ENCODE measurements around the gene DNAJB14. TPM values are rescaled to one million over a fixed set of nuclear protein-coding genes. Genes with fewer than 3 reads are reported as not detected.

Gene DNAJB14
- polyA plus RNA-seq, 1 donor = 30.8 TPM

DNA sequence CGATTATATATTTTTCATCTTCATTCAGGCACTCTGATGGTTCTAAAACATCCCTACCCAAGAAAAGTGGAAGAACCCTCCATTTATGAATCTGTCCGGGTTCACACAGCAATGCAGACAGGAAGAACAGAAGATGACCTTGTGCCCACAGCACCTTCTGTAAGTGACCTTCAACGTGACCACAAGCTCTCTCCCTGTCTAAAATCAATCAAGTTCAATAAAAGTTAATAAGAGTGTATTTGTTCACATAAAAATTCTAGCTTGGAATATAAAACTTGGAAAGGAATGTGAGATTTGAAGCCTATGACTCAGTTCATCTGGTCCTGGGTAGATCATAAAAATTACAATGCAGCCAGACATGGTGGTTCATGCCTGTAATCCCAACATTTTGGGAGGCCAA is 93.2 kb downstream of the DNAJB14 start:
- H3K4me3 ChIP-seq (ENCODE audit: low read length) = no peak overlapping the region
- 100% methylated on average over 1 of the region's 3 CpGs for WGBS (ENCODE audit: insufficient coverage, low lambda C conversion rate)
- no peak overlapping the region for H3K27ac ChIP-seq (ENCODE audit: low read length)
- no peaks in the 10 kb centered on the region for H3K9me3 ChIP-seq (ENCODE audit: control insufficient read depth, low read depth, low read length)
- no peaks in the 10 kb centered on the region for H3K36me3 ChIP-seq (ENCODE audit: control insufficient read depth, insufficient read depth, low read length)
- H3K27me3 ChIP-seq (ENCODE audit: control insufficient read depth, insufficient read depth, low read length) = no peaks in the 10 kb centered on the region
- no peaks in the 10 kb centered on the region for H3K4me1 ChIP-seq (ENCODE audit: control insufficient read depth, insufficient read depth, low read length)
- no peak for DNase-seq

DNA sequence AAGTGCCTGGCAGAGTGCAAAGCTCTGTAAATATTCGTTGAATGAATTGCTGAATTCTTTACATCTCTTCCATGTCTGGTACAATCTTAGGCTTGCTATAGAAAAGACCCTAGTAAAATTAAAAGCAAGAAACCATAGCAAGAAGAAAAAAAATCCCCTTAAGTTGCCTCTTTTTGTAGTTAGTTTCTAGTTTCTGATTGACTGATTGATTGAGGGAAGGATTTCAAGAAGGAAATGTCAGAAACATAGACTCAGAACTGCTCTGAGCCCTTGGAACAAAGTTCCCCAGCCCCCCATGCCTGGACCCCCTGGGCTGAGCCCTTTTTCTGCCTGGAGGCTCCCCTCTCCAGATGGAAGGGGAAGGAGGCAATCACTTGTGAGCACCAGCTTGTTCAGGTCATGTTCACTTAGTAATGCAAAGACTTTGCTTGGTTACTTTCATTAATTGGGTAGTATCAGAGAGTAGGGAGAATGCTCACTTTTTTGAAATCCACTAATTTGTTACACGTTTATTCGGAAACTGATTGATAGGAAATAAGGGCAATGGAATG is 94.1 kb downstream of the DNAJB14 start:
- WGBS (ENCODE audit: insufficient coverage, low lambda C conversion rate) = 100% methylated on average over 2 of the region's 3 CpGs
- H3K4me3 ChIP-seq (ENCODE audit: low read length) = no peak overlapping the region
- H3K36me3 ChIP-seq (ENCODE audit: control insufficient read depth, insufficient read depth, low read length) = no peaks in the 10 kb centered on the region
- no peaks in the 10 kb centered on the region for H3K9me3 ChIP-seq (ENCODE audit: control insufficient read depth, low read depth, low read length)
- H3K27ac ChIP-seq (ENCODE audit: low read length) = no peak overlapping the region
- no peaks in the 10 kb centered on the region for H3K27me3 ChIP-seq (ENCODE audit: control insufficient read depth, insufficient read depth, low read length)
- DNase-seq = no peak
- no peaks in the 10 kb centered on the region for H3K4me1 ChIP-seq (ENCODE audit: control insufficient read depth, insufficient read depth, low read length)

DNA sequence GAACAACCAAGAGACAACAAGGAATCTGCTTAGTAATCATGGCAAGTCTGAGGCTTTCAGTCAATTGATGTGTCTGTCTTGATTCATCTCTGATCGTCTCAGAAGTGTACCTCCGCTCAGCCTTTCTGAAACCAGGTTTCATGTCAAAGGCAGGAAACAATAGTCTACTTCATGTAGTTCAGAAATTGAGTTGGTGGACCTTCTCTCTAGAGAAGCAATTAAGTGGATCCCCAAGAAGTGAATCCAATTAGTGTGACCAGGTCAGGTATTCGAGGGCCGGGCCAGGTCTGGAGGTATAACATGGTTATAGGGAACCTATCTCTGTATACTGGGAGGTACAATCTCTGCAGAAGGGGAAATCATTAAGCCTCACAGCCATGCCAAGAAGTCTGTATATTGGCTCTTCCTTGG is 97.8 kb downstream of the DNAJB14 start:
- peaks cover 4% of the 10 kb centered on the region for H3K4me1 ChIP-seq (ENCODE audit: control insufficient read depth, insufficient read depth, low read length)
- H3K9me3 ChIP-seq (ENCODE audit: control insufficient read depth, low read depth, low read length) = no peaks in the 10 kb centered on the region
- H3K36me3 ChIP-seq (ENCODE audit: control insufficient read depth, insufficient read depth, low read length) = no peaks in the 10 kb centered on the region
- no peak overlapping the region for H3K27ac ChIP-seq (ENCODE audit: low read length)
- no peaks in the 10 kb centered on the region for H3K27me3 ChIP-seq (ENCODE audit: control insufficient read depth, insufficient read depth, low read length)
- H3K4me3 ChIP-seq (ENCODE audit: low read length) = no peak overlapping the region
- no peak for DNase-seq
- no CpG with 5 or more reads among the region's 4 CpGs for WGBS (ENCODE audit: insufficient coverage, low lambda C conversion rate)

DNA sequence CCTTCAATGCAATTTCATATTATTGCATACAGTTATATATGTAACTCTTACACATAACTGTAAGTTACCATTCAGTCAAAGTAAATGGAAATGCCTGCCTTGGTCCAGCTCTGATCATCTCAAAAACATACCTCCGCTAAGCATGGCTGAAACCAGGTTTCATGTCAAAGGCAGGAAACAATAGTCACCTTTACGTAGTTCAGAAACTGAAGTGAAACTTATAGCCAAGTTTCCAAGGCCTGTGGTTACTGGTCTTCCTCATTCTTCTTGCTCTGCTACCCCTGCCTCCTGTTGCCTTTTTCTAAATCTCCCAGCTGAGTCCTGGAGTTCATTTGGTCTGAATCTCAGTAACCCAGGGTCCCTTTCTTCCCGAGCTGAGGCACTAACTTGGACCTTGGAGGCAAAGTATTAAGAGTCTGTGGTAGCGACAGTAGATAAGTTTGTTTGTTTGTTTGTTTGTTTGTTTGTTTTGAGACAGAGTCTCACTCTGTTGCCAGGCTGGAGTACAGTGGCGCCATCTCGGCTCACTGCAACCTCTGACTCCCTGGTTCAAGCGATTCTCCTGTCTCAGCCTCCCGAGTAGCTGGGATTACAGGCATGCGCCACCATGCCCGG is 98.9 kb downstream of the DNAJB14 start:
- no peaks in the 10 kb centered on the region for H3K36me3 ChIP-seq (ENCODE audit: control insufficient read depth, insufficient read depth, low read length)
- peaks cover 4% of the 10 kb centered on the region for H3K4me1 ChIP-seq (ENCODE audit: control insufficient read depth, insufficient read depth, low read length)
- DNase-seq = no peak
- H3K27ac ChIP-seq (ENCODE audit: low read length) = no peak overlapping the region
- no peaks in the 10 kb centered on the region for H3K9me3 ChIP-seq (ENCODE audit: control insufficient read depth, low read depth, low read length)
- no peak overlapping the region for H3K4me3 ChIP-seq (ENCODE audit: low read length)
- H3K27me3 ChIP-seq (ENCODE audit: control insufficient read depth, insufficient read depth, low read length) = no peaks in the 10 kb centered on the region
- WGBS (ENCODE audit: insufficient coverage, low lambda C conversion rate) = no CpG with 5 or more reads among the region's 10 CpGs

DNA sequence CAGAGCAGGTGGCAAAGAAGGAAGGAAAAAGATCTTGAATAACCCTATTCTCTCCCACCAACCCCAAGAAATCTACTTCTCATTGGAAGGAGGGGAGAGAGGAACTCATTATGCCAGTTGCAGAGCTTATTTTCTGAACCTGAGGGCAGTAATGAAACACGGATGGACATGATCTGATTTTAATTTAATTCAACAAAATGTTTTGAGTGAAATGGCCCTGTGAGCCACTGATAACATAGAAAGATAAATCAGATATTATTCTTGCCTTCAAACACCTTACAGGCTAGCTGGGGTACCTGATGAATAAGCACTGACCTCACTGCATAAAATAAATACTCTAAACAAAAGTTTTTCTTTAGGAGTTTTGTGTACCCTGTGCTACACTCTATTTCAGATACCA is 99.5 kb downstream of the DNAJB14 start:
- Histone ChIP-seq H3K4me1 (ENCODE audit: control insufficient read depth, insufficient read depth, low read length) (peaks cover 4% of the 10 kb centered on the region), H3K27ac (ENCODE audit: low read length) (no peak overlapping the region), H3K9me3 (ENCODE audit: control insufficient read depth, low read depth, low read length) (no peaks in the 10 kb centered on the region), H3K27me3 (ENCODE audit: control insufficient read depth, insufficient read depth, low read length) (no peaks in the 10 kb centered on the region), H3K4me3 (ENCODE audit: low read length) (no peak overlapping the region), H3K36me3 (ENCODE audit: control insufficient read depth, insufficient read depth, low read length) (no peaks in the 10 kb centered on the region)
- no CpG with 5 or more reads among the region's 1 CpG for whole genome bisulfite sequencing (ENCODE audit: insufficient coverage, low lambda C conversion rate)
- DNase-seq = no peak

Other genes starting within 250 kb of the DNAJB14 start
- gene DAPP1, start 129.8 kb downstream of the DNAJB14 start, polyA plus RNA-seq = 2.2 TPM
- gene LAMTOR3, start 52.2 kb downstream of the DNAJB14 start, polyA plus RNA-seq = 83.0 TPM
- 241 TPM for gene H2AZ1, start 3.7 kb upstream of the DNAJB14 start, polyA plus RNA-seq
- 1.5 TPM for gene DDIT4L, start 243.8 kb upstream of the DNAJB14 start, polyA plus RNA-seq

Data from large intestine (tissue), 3 donors.